PC-9 (cell line): ENCODE data around the gene MACROD2. TPM values are rescaled to one million over a fixed set of nuclear protein-coding genes. Genes with fewer than 3 reads are reported as not detected.

Source experiments
- BruUV-seq: library from RNA; stranded (reverse); fragments of 400-500 nt; replicated peaks from 2 replicates; lab custom pipeline; 2021; lab: Mats Ljungman, UMichigan
- CTCF ChIA-PET: fragments of 300-600 bp; sonication (Branson Sonifier 250); formaldehyde crosslinking; loops from one replicate; lab custom pipeline; 2022; ENCODE audit warnings: antibody characterized with exemption; lab: Charles Lee
- POLR2A ChIA-PET: fragments of 300-600 bp; sonication (Branson Sonifier 250); formaldehyde crosslinking; loops from one replicate; lab custom pipeline; 2022; ENCODE audit warnings: antibody characterized with exemption; ENCODE audit not compliant: unreplicated experiment; lab: Charles Lee
- DNase-seq, 2 experiments: peaks; one replicate each; pipeline versions ENCODE4 v3.0.0 to v3.0.0-alpha.2; 2015 to 2022; ENCODE audit warnings: mixed read lengths in 1 of 2
- H2AFZ ChIP-seq: fragments of 200-600 bp; sonication (generic); 2 replicates; pipeline ENCODE4 v1.8.1; 2017; ENCODE audit warnings: antibody characterized with exemption
- H3F3A ChIP-seq: fragments of 200-600 bp; sonication (generic); 2 replicates; pipeline ENCODE4 v1.8.1; 2017; ENCODE audit warnings: antibody characterized with exemption, mild to moderate bottlenecking, low read depth; ENCODE audit not compliant: insufficient read depth
- H3K27ac ChIP-seq: fragments of 200-600 bp; sonication (generic); 2 replicates; pipeline ENCODE4 v1.6.1; 2016; ENCODE audit warnings: mixed run types
- H3K27me3 ChIP-seq: fragments of 200-600 bp; sonication (generic); 2 replicates; pipeline ENCODE4 v1.6.1; 2016; ENCODE audit warnings: low read depth, mixed run types; ENCODE audit not compliant: insufficient read depth
- H3K36me3 ChIP-seq: fragments of 200-600 bp; sonication (generic); 2 replicates; pipeline ENCODE4 v1.6.1; 2016; ENCODE audit warnings: low read depth, mixed run types
- H3K4me1 ChIP-seq: fragments of 200-600 bp; sonication (generic); replicated peaks from 2 replicates; pipeline ENCODE4 v1.6.1; 2016; ENCODE audit warnings: mixed run types; ENCODE audit not compliant: insufficient read depth
- H3K4me2 ChIP-seq: fragments of 200-600 bp; sonication (generic); 2 replicates; pipeline ENCODE4 v1.6.1; 2017; ENCODE audit warnings: mixed run types
- H3K4me3 ChIP-seq: fragments of 200-600 bp; sonication (generic); 2 replicates; pipeline ENCODE4 v1.6.1; 2016; ENCODE audit warnings: mixed run types
- H3K79me2 ChIP-seq: fragments of 200-600 bp; sonication (generic); 2 replicates; pipeline ENCODE4 v1.6.1; 2017; ENCODE audit warnings: low read depth, mixed run types
- H3K9me2 ChIP-seq: fragments of 200-600 bp; sonication (generic); 2 replicates; pipeline ENCODE4 v1.8.1; 2017; ENCODE audit warnings: mild to moderate bottlenecking; ENCODE audit not compliant: insufficient read depth
- H3K9me3 ChIP-seq: fragments of 200-600 bp; sonication (generic); 2 replicates; pipeline ENCODE4 v1.8.1; 2016; ENCODE audit warnings: low read depth; ENCODE audit not compliant: insufficient read depth
- H4K20me1 ChIP-seq: fragments of 200-600 bp; sonication (generic); 2 replicates; pipeline ENCODE4 v1.8.1; 2017; ENCODE audit not compliant: insufficient read depth
- CTCF ChIP-seq: fragments of 200-600 bp; sonication (generic); conservative IDR thresholded peaks from 2 replicates; pipeline ENCODE4 v1.6.1; 2017; ENCODE audit warnings: mixed run types, antibody characterized with exemption, mild to moderate bottlenecking, moderate library complexity
- EZH2 ChIP-seq: fragments of 200-600 bp; sonication (generic); IDR thresholded peaks from 2 replicates; pipeline ENCODE4 v1.8.0; 2017; ENCODE audit warnings: antibody characterized with exemption, low read depth
- intact Hi-C: fragments of 100-400 bp; cut with micrococcal nuclease; formaldehyde crosslinking; loops from one replicate; pipeline ENCODE4 v1.10.0; 2022; ENCODE audit not compliant: unreplicated experiment
- total RNA-seq: library from RNA; stranded (reverse); gene quantifications from 2 replicates; pipeline ENCODE4 v1.2.3, GENCODE V29; 2021

MACROD2 gene
- total RNA-seq, 1 experiment from 2014 or later = 11.4 TPM

DNA sequence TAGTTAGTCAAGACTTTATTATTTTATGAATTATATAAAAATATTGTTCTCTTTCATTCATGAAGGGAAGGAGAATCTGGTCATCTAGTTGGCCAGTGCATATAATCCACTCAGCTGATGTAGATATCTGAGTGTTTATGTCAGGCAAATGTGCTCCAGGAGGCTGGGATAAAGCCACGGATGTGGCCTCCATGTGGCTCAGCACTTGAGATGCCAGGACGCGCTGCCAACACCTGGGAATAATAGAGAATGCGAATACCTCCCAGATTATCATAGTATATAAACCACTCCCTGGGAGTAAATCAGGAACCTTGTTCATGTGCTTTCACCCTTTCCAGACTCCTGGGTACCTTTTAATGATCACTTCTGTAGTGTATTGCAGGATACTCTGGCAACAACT is 1571.9 kb downstream of the MACROD2 start:
- Histone ChIP-seq H3K4me1 (no peaks in the 10 kb centered on the region), H2AFZ (no peak overlapping the region), H3F3A (no peaks in the 10 kb centered on the region), H4K20me1 (no peaks in the 10 kb centered on the region), H3K27me3 (no peaks in the 10 kb centered on the region), H3K27ac (no peak overlapping the region), H3K4me3 (no peak overlapping the region), H3K9me3 (no peaks in the 10 kb centered on the region), H3K36me3 (no peaks in the 10 kb centered on the region), H3K79me2 (no peaks in the 10 kb centered on the region), H3K4me2 (no peak overlapping the region), H3K9me2 (no peaks in the 10 kb centered on the region)
- BruUV-seq = no TSS peak
- no peak for DNase-seq
- intact Hi-C loops = no loop called here
- TF ChIP-seq EZH2 (no peak), CTCF (no peak)
- ChIA-PET POLR2A (no interaction called here), CTCF (no interaction called here)

DNA sequence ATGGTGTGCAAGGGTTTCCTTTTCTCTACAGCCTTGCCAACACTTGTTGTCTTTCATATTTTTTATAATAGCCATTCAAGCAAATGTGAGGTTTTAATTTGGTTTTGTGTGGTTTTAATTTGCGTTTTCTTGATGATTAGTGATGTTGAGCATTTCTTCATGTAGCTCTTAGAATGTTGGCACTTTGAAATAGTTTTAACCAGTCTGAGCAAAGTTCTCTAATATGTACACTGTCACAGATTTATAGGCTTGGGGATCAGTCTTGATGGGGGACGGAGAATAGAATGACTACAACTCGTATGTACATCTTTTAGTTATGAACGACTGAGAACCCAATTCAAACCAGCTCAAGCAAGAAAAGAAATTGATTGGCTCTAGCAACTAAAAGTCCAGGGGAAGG is 1574.8 kb downstream of the MACROD2 start:
- H3K79me2 ChIP-seq = no peaks in the 10 kb centered on the region
- H3K27me3 ChIP-seq = no peaks in the 10 kb centered on the region
- no peak for DNase-seq
- no peak for TF ChIP-seq CTCF
- no peak for TF ChIP-seq EZH2
- H3K36me3 ChIP-seq = no peaks in the 10 kb centered on the region
- POLR2A ChIA-PET = no interaction called here
- H3K4me3 ChIP-seq = no peak overlapping the region
- CTCF ChIA-PET = no interaction called here
- H3K9me3 ChIP-seq = no peaks in the 10 kb centered on the region
- H3K4me2 ChIP-seq = no peak overlapping the region
- no peaks in the 10 kb centered on the region for H3K9me2 ChIP-seq
- BruUV-seq = no TSS peak
- H3F3A ChIP-seq = no peaks in the 10 kb centered on the region
- H2AFZ ChIP-seq = no peak overlapping the region
- no peaks in the 10 kb centered on the region for H4K20me1 ChIP-seq
- H3K4me1 ChIP-seq = no peaks in the 10 kb centered on the region
- intact Hi-C loops = no loop called here
- no peak overlapping the region for H3K27ac ChIP-seq

DNA sequence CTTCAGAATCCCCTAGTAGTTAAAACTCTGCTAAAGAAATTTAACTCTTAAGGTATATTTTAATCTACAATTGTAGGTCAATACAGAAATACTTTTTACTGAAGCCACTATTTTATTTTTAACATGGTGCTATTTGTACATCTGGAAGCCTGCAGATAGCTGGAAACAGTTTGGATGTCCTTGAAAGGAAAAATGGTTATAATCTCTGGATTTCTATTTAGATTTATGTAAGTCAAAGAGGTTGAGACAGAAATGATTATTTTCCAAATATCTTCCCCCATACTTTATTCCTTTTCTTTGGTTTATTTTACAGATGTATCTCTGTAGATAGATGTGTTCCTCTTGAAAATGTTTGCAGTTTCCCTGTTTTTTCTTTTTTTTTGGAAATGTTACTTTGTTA is 1575.7 kb downstream of the MACROD2 start:
- no peaks in the 10 kb centered on the region for H3K79me2 ChIP-seq
- CTCF ChIA-PET = no interaction called here

More for the DNA sequence above, 1575.7 kb downstream of the MACROD2 start:
- no peaks in the 10 kb centered on the region for H3K36me3 ChIP-seq
- no peak overlapping the region for H2AFZ ChIP-seq
- no peaks in the 10 kb centered on the region for H3K27me3 ChIP-seq
- no TSS peak for BruUV-seq
- no peak overlapping the region for H3K27ac ChIP-seq
- H3K4me2 ChIP-seq = no peak overlapping the region
- TF ChIP-seq EZH2 = no peak
- no peak for TF ChIP-seq CTCF
- no peaks in the 10 kb centered on the region for H3F3A ChIP-seq
- no peaks in the 10 kb centered on the region for H4K20me1 ChIP-seq
- intact Hi-C loops = no loop called here
- no peaks in the 10 kb centered on the region for H3K9me2 ChIP-seq
- H3K4me3 ChIP-seq = no peak overlapping the region
- DNase-seq = no peak
- no peaks in the 10 kb centered on the region for H3K4me1 ChIP-seq
- POLR2A ChIA-PET = no interaction called here
- no peaks in the 10 kb centered on the region for H3K9me3 ChIP-seq
